GM12875 (cell line): Measurements from ENCODE around the gene MORC1.

Source experiments
- H3K4me3 ChIP-seq: one replicate; pipeline ENCODE4 v1.5.1; 2011; ENCODE audit warnings: low read depth, low read length, control low read depth
- CTCF ChIP-seq: IDR thresholded peaks from 2 replicates; pipeline ENCODE4 v1.5.1; 2011; ENCODE audit warnings: low read depth, mild to moderate bottlenecking, control low read depth, inconsistent platforms, low read length, moderate library complexity, borderline replicate concordance; ENCODE audit not compliant: insufficient read depth

MORC1 gene

GRCh38 chr3:109117939-109118338 lies at the start of gene MORC1:
Gene MORC1, minus strand, starts transcription at chr3:109118134. Its CDS starts 75 bp downstream, at chr3:109118059.
- no peak within 1 kb of the TSS for H3K4me3 ChIP-seq
- TF ChIP-seq CTCF = no peak

GRCh38 chr3:109165905-109166304 lies 48.0 kb upstream of the MORC1 start:
- no peak for TF ChIP-seq CTCF

GRCh38 chr3:109161487-109162123 lies 43.7 kb upstream of the MORC1 start:
- TF ChIP-seq CTCF = no peak
- H3K4me3 ChIP-seq = no peak overlapping the region

More at GRCh38 chr3:109165905-109166304, 48.0 kb upstream of the MORC1 start:
- H3K4me3 ChIP-seq = no peak overlapping the region

- H3K4me3 ChIP-seq = no peak overlapping the region
- no peak for TF ChIP-seq CTCF
Observed at GRCh38 chr3:109155828-109156227, 37.9 kb upstream of the MORC1 start.

GRCh38 chr3:109154979-109155378 lies 37.0 kb upstream of the MORC1 start:
- H3K4me3 ChIP-seq = no peak overlapping the region
- TF ChIP-seq CTCF = no peak

GRCh38 chr3:109152320-109152719 lies 34.4 kb upstream of the MORC1 start:
- TF ChIP-seq CTCF = no peak
- no peak overlapping the region for H3K4me3 ChIP-seq

GRCh38 chr3:109149078-109149477 lies 31.1 kb upstream of the MORC1 start:
- no peak for TF ChIP-seq CTCF
- H3K4me3 ChIP-seq = no peak overlapping the region
